ENCODE data around the gene PHYKPL. TPM values are rescaled to one million over a fixed set of nuclear protein-coding genes. Genes with fewer than 3 reads are reported as not detected.

Gene PHYKPL
- polyA plus RNA-seq, 1 experiment, result 33.4 TPM

DNA sequence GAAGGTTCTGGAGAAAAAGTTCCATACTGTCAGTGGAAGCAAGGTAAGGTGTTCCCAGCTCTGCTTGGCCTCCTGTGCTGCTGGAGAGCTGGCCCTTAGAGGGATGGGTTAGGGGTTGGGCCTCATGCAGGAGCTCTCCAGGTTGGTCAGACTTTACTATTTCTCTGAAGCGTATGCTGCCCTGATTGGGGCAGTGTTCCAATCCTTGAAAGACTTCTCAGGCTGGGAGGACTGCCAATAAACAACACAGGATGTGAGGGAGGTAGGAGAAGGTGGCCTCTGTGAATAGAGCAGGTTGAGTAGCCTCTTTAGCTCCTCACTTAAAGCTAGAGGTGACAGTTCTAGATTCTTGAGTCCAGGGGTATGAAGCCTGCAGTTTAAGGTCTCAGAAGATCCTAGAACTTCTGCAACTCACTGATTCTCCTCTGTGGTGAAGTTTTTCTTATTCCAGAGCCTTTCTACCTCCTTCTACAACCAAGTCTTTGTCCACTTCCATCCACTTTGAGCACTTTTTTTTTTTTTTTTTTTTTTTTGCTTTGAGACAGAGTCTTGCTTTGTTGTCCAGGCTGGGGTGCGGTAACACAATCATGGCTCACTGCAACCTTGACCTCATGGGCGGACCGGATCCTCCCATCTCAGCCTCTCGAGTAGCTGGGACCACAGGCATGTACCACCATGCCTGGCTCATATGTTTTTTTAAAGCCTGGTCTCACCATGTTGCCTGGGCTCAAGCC is 25.3 kb downstream of the PHYKPL start:
- Histone ChIP-seq H3K27ac (ENCODE audit: low read depth, low read length) (no peak overlapping the region), H3K27me3 (ENCODE audit: control insufficient read depth, insufficient read depth, low read length) (no peaks in the 10 kb centered on the region), H3K9me3 (ENCODE audit: control insufficient read depth, insufficient read depth, low read length) (no peaks in the 10 kb centered on the region; the same call in 1 of the 2 replicates), H3K4me3 (ENCODE audit: low read depth, low read length) (peak overlapping the region; percentile 75)
- ChIA-PET POLR2A (no interaction called here), CTCF (interaction anchor here (0.5 to 1.3 kb wide), 3 partner anchors 11 to 390 kb away, joined by 3 read pairs; no protein-coding TSS in a partner anchor)
- TF ChIP-seq, protein P1, sequence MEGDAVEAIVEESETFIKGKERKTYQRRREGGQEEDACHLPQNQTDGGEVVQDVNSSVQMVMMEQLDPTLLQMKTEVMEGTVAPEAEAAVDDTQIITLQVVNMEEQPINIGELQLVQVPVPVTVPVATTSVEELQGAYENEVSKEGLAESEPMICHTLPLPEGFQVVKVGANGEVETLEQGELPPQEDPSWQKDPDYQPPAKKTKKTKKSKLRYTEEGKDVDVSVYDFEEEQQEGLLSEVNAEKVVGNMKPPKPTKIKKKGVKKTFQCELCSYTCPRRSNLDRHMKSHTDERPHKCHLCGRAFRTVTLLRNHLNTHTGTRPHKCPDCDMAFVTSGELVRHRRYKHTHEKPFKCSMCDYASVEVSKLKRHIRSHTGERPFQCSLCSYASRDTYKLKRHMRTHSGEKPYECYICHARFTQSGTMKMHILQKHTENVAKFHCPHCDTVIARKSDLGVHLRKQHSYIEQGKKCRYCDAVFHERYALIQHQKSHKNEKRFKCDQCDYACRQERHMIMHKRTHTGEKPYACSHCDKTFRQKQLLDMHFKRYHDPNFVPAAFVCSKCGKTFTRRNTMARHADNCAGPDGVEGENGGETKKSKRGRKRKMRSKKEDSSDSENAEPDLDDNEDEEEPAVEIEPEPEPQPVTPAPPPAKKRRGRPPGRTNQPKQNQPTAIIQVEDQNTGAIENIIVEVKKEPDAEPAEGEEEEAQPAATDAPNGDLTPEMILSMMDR (IDR thresholded peaks at IDR 0.05; ENCODE audit: low read depth, low read length), result no peak
- no peak for DNase-seq (ENCODE audit: low read depth, low spot score)

DNA sequence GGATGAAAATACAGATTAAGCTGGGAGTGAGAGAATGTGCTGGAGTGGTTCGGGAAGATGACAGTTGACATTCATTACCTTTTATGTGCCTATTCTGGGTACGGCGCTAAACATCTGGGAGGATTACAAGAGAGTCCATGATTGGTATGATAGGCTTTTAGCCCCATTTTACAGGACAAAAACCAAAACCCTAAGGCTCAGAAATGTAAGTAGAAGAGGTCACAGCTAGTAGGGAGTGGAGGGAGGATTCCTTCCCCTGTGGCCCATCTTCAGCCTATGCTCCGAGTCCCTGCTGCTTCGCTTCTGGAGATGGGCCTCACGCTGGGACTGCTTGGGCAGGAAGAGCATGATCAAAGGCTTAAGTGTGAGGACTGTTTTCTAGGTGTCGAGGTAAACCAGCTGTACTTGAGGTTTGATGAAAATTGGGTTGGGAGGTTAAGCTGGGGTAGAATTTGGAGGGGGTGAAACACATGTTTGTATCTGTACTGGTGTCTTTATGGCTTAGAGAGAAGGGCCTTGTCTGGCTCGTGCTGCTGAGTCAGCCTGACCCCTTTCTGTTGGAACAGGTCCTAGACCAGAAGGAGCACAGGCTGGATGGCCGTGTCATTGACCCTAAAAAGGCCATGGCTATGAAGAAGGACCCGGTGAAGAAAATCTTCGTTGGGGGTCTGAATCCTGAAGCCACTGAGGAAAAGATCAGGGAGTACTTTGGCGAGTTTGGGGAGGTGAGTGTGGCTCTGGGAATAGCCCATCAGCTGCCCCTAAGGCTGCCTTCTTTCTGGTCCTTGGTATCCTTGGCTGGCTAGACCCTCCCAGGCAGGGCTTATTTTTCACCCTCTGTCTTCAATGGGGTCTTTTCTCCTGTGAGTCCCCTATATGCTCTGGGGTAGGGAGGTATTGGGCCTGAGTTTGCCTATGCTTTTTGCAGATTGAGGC is 26.2 kb downstream of the PHYKPL start:
- TF ChIP-seq, protein P1 (IDR thresholded peaks at IDR 0.05; ENCODE audit: low read depth, low read length), result no peak
- POLR2A ChIA-PET, result no interaction called here
- no peak for DNase-seq (ENCODE audit: low read depth, low spot score)
- Histone ChIP-seq H3K9me3 (ENCODE audit: control insufficient read depth, insufficient read depth, low read length) (no peaks in the 10 kb centered on the region; the same call in 1 of the 2 replicates), H3K27me3 (ENCODE audit: control insufficient read depth, insufficient read depth, low read length) (no peaks in the 10 kb centered on the region), H3K27ac (ENCODE audit: low read depth, low read length) (peak overlapping the region; percentile 52), H3K4me3 (ENCODE audit: low read depth, low read length) (peak overlapping the region; percentile 75)
- CTCF ChIA-PET, result interaction anchor here (0.6 to 1.5 kb wide), 5 partner anchors 10 to 599 kb away, joined by 3 read pairs; no protein-coding TSS in a partner anchor

DNA sequence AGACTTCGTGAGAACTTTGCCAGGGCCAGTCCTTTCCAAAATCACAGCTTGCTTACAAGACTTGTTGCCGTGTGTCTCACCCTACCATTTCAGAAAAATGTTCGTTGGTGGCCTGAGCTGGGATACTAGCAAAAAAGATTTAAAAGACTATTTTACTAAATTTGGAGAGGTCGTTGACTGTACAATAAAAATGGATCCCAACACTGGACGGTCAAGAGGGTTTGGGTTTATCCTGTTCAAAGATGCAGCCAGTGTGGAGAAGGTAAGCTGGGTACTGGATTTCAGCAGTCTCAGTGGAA is 26.9 kb downstream of the PHYKPL start:
- ChIA-PET POLR2A (no interaction called here), CTCF (interaction anchor here (0.6 to 2.1 kb wide), 4 partner anchors 26 to 599 kb away, joined by 3 to 4 read pairs (median 3); no protein-coding TSS in a partner anchor)
- Histone ChIP-seq H3K9me3 (ENCODE audit: control insufficient read depth, insufficient read depth, low read length) (no peaks in the 10 kb centered on the region; the same call in 1 of the 2 replicates), H3K27ac (ENCODE audit: low read depth, low read length) (no peak overlapping the region), H3K27me3 (ENCODE audit: control insufficient read depth, insufficient read depth, low read length) (no peaks in the 10 kb centered on the region), H3K4me3 (ENCODE audit: low read depth, low read length) (peak overlapping the region; percentile 75)
- DNase-seq (ENCODE audit: low read depth, low spot score), result no peak
- TF ChIP-seq, protein P1 (IDR thresholded peaks at IDR 0.05; ENCODE audit: low read depth, low read length), result no peak

DNA sequence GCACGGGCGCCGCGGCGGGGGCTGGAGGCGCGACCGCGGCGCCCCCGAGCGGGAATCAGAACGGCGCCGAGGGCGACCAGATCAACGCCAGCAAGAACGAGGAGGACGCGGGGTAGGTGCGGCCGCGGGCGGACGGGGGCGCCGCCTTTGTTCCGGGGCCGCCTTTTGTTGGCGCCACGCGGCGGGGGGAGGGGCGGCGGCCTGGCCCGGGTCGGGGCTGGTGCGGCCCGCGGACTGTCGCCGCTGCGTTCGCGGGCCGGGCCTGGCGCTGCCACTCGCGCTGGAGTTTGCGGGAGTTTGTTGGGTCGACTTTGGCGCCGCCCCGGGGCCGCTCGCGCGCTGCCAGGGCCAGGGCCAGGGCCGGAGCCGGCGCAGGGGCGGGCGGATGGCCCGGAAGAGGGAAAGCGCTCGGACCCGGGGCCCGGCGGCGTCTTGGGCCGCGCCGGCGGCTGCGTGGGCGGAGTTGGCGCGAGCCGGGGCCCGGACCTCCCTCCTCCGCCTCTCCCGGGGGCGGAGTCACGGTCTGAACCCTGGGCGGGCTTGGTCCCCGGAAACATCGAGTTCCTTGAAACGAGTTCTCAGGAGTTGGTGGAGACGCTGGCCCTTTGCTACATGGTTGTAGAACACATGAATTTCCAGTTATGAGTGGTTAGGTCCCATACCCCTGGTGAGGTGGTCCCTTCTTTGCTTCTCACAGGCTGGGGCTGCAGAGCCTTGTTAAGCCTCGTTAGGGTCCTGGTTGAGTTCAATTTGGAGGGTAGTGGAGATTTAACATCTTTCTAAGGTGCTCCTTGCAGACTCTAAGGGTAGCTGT is 27.5 kb downstream of the PHYKPL start:
- peak overlapping the region; percentile 75 for H3K4me3 ChIP-seq (ENCODE audit: low read depth, low read length)
- H3K9me3 ChIP-seq (ENCODE audit: control insufficient read depth, insufficient read depth, low read length), result no peaks in the 10 kb centered on the region; the same call in 1 of the 2 replicates
- H3K27ac ChIP-seq (ENCODE audit: low read depth, low read length), result no peak overlapping the region
- TF ChIP-seq, protein P1 (IDR thresholded peaks at IDR 0.05; ENCODE audit: low read depth, low read length), result no peak
- DNase-seq (ENCODE audit: low read depth, low spot score), result no peak
- ChIA-PET CTCF (interaction anchor here (0.6 to 2.1 kb wide), 4 partner anchors 26 to 598 kb away, joined by 3 to 4 read pairs (median 3); no protein-coding TSS in a partner anchor), POLR2A (interaction anchor here (0.6 to 1.5 kb wide), 22 partner anchors 9 to 1668 kb away, joined by 3 to 20 read pairs (median 4); partner anchors contain the start of genes HNRNPH1, NHP2, PHYKPL and RNF44)
- H3K27me3 ChIP-seq (ENCODE audit: control insufficient read depth, insufficient read depth, low read length), result no peaks in the 10 kb centered on the region
